Measurements from ENCODE around the gene MACROD2.
A peak's percentile ranks its signal among the peaks of the same experiment; 100 is the strongest.

Gene MACROD2

DNA sequence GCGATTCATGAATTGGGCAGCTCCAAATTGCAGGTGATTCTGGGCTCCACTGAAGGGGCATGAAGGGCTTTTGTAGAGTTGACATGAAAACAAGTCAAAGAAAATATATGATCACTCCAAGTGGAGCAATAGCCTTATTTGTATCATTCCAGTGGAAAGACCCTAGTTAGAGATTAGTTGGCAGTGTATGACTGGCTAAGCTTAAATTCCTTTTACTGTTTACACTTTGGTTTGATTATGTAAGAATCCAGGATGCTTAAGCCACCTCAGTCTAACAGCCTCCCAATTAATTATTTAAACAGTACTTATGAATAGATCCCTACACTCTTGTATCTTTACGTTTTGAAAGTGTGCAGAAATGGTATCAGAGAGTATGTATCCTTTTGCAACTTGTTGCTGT, 1865.5 kb downstream of the MACROD2 start:
- no peak for DNase-seq

DNA sequence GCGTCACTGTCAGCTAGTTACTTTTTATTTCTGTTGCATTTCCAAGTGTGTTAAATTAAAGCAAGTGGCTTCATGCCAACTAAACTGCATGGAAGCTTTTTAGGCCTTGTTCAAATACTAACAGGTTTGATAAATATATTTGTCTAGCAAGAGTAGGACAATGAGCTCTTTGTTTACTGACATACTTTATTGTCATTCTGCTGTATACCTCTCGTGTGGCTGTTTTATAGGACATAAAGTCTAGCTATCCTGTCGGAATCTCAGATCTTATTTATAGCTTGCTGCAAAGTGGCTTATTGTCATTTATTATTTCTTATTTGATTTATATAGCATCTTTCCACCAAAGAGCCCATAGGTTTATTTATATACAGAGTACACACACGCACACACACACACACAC, 1866.9 kb downstream of the MACROD2 start:
- DNase-seq, result no peak

DNA sequence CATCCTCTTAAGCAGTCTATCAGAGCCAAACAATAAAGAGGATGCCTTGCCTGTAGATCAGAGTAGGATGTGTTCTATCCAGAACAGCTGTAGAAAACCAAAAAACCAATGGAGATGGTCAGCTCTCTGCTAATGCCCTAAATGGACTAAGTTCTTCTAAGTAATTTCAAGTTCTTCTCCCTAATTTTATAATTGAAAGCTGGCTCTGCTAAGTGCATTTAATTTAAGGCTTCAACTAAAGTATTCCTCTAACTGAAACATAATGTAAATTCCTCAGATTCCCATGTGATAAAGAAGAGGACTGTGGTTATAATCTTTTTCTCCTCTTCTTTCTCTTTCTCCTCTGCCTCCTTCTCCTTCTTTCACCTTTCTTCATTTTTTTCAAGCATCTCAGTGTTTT, 1868.4 kb downstream of the MACROD2 start:
- DNase-seq, result no peak

DNA sequence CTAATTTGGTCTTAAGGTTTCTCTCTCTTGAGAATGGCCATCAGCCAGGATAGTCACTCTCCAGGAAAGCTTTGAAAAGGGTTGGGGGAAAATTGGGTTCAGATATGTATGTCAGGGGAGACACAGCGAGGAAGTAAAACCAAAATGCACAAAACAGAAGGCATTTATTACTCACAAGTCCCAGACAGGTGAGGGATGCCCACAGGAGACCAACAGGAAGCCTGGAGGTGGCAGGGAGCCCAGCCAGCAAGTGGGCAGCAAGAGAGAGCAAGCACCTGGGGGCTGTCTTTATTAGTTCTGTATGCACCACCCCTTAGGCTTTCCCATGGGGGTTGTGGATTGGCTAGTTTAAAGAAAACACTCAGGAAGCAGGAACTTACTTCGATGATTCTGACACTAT, 1870.2 kb downstream of the MACROD2 start:
- no peak for DNase-seq

DNA sequence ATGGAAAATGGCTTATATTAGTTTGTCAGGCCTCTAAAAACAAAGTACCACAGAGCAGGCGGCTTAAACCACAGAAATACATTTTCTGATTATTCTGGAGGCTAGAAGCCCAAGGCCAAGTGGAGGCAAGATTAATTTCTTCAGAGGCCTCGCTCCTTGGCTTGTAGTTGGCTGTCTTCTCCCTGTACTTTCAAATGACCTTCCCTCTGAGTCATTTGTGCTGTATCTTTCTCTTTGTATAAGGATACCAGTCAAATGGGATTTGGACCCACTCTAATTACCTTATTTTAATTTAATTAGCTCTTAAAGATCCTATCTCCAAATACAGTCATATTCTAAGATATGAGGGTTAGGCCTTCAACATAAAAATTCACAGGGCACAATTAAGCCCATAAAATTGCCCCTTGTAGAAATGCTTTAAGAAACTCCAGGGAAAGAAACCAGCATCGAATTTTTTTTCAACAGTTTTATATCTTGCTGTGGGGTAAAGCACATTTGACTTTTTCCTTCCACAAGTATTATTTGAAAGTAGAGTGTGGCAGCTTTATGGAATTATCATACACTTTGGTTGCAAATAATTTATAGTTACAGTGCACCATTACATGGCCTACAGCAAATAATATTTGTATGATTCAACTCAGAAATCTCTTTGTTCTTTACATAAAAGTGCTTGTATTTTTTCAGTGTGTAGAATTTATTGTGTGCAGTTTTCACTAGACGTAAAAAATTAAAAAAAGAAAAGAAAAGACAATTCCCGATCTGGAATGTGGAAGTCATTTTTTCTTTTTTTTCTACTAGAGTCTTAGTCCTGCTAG, 1871.8 kb downstream of the MACROD2 start:
- no peak for DNase-seq

DNA sequence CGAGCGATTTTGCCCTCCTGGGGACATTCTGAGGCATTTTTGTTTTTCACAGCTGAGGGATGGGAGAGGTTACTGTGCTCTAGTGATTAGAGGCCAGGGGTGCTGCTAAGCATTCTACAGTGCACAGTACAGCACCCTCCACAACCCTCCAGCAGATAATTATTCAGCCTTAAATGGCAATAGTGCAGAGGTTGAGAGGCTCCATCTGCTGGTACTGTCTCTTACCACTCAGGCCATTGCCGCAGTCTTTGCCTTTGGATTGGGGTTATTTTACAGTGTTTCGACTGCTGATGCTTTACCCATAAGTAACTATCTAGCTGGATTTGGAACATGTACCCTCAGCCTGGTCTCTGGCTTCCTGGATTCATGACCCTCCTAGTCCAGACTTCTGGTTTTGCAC, 1872.6 kb downstream of the MACROD2 start:
- DNase-seq, result no peak

DNA sequence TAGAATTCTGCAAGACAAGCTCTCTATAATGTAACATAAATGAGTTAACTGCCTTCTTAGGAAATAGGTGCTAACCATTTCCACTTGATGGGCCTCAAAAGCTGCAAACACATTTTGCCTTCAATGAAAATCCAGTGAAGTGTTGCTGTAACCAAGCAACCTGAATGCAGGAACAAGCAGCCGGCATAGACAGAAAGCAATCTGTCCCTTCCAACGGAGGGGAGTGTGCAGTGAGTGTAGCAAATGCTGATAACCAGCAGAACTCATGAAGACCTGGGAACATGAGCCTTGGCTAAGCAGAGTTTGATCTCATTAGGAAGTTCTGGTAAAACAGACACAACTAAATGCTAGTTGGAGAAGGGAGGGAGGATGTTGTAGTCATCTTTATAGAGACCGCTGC, 1880.1 kb downstream of the MACROD2 start:
- no peak for DNase-seq

DNA sequence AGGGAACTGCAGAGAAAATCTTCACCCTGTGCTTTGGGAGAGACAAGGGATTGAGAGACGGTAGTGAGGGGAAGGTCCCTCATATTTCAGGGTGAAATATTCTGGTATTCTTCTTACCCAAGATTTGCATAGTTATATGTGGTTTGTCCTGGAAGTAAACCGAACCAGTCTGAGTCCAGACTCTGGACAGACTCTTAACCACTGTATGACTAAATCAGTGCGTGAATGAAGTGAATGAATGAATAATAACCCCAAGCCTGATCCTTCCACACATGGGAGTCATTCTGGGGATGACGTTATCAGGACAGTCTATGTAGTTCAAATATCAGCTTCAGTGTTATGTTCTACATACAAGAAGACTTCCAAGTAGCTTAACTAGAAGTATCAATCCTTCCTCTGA, 1887.2 kb downstream of the MACROD2 start:
- DNase-seq, result peak; percentile 49

DNA sequence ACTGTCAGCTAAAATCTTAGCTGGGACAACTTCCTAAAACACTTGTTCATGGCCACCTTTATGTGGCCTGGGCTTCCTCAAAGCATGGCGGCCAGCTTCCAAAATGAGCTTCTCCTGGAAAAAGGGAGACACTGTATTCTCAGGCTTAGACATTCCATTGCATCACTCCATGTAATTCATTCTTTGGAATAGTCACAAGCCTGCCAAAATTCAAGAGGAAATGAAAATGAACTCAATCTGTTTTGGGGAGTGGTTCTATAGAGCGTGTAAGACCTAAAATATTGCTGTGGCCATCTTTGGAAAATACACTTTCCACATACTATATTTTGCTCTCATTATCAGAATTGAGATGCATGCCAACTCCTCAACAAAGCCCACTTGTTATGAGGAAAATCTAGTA, 1890.9 kb downstream of the MACROD2 start:
- no peak for DNase-seq

DNA sequence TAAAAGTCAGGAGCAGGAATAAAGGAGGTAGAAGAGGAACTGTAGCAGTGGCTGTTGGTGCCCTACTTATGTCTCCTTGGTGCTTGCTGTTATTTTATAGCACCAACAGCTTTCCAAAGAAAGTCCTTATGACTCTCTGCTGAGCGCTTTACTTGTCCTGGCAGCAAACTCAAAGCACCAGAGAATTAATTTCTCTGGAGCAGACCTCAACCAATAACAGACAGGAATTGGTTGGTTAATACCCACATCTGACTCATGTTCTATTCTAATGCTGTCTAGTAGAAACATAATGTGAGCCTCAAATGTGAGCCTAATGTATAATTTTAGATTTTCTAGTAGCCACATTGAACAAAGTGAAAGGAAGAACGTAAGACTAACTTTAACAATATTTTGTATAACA, 1892.1 kb downstream of the MACROD2 start:
- DNase-seq, result no peak

DNA sequence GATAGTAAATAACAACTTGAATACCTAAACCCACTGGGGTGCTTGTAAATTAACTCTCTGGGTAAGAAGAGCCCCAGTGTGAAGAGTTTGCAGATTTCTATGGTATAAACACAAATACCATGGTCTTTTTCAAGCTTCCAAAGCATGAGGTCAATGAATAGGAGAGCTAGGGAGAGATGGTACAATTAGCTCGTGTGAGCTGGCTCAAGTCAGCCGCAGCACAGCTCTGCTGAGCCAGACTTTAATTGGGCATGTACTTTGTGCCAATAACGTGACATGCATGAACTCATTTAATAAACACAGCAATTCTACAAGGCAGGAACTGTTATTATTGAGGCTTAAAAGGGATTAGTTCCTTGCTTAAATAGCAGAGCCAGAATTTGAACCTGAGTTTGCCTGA, 1893.7 kb downstream of the MACROD2 start:
- DNase-seq, result no peak

DNA sequence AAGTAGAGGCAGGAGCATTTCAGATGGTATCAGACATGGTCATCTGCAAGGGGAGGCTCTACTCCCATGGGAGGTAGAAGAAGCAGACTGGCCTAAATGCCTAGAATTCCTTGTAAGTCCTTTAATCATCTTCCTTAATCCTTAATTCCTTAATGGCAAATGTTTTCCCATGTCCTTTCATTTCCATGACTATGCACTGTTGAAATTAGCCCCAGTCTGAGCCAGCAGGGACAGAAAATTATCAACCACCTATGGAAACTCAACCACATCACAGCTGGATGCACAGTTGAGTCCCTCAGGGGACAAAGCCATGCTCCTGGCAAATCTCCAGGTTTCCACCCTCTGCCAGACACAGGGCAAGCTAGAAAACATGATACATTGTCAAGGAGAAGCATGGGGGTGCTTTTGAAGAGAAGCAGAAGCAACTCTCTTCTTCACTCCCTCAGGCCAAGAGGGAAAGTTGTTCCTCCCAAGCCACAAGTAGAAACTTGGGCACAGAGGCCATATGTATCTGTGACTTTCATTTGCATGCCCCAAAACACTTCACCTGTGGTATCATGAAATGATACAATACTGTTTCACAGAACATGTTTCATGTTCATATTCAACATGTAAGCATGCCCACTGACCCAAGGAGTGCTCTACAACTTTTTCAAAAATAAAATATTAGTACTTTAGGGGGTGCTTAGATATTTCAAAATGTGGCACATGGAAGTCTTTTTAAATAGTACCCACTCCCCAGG, 1894.4 kb downstream of the MACROD2 start:
- DNase-seq, result no peak

DNA sequence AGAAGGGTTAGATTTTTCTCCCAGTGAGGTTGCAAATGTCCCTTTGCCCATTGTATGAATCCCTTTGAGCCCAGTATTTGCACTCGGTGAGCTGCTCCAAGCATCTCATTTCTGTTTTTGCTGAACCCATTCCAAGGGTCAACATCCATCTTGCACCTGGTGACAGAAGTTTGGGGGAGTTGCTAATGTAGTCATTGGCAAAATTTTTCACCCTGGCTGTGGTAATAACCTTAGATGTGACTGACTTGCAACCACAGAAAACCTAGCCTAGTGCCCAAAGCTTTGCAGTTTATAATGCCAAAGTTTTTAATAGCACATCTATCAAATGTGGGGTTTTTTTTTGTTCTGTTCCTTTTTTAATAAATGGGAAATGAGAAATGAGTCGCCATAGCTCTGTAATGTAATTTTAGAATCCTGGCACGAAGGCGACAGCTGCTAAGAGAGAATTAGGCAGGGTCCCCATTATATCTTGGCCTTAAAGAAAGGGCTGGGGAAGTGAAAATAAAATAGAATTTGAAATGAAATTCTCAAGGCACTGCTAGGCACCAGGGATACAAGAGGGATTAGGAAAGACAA, 1895.2 kb downstream of the MACROD2 start:
- no peak for DNase-seq

DNA sequence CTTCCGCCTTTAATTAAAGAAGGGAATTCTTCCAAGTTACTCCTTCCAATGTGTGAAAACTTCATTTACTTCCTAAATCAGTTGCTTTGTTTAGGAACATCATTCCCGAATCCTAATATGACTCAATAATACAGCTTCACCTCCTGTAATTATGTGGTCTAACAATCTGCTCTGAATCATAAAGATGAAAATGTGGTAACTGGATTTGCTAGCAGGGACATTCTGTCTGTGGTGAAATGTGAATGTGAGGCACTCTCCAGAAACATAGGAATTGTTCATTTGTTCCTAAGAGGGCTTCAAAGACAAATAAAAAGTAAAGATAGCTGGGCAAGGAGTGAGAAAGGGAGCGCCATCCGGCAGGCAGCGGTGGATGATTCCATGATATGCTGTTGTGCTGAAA, 1899.8 kb downstream of the MACROD2 start:
- peak; percentile 54 for DNase-seq

DNA sequence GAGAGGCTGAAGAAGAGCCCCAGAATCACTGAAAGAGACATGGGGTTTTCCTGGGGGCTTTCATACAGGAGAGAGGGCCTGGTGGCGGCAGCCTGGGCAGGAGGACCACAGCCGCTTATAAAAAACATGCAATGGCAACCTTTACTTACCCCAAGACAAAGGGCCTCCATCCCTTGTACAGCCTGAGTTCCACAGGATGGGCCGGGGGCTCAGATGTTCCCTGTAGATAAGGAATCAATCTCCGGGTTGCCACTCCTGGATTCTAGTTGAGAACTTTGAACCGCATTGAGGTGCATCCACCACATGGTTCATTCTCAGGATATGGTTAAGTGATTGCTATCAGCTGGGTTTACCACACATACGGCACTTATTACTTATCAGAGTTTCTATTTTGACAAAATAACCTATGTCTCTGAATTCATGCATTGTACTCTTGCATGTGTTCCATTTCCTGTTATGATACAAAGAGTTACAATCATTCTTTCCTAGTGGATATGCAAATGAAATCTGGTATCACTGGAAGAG, 1900.3 kb downstream of the MACROD2 start:
- no peak for DNase-seq

DNA sequence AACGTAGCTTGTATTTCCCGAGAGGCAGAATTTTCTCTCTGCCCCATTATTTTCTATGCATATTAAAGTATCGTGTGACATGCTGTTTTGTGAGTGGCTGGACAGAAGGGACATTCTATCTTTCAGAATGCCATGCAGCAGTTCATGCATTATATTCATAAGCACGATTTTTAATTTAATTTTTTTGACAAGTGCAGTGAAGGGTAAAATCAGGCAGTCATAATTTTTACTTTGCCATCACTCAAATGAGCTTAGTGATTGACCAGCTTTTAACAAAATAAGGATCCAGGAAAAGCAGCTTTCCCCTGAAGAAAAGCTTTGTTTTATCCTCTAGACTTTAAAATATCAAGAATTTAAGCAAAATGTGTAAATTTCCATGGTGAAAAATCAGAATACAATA, 1904.7 kb downstream of the MACROD2 start:
- DNase-seq, result no peak

DNA sequence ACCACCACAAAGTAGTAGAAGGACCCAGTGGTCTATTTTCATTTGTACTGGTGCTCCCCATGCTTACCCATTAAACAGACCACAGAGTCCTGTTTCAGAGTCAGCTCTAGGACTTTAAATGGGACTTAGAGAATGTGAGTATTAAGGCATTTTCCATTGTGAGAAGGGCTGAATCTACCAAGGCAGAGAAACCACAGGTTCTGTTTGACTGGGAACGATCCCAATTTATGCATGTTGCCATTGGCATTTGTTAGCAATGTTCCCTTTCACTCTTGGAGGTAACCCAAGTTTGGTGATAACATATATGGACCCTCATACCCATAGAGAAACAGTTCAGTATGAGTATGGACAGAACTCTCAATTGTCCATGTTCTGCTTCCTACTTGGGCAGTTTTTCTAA, 1905.1 kb downstream of the MACROD2 start:
- peak; percentile 21 for DNase-seq

DNA sequence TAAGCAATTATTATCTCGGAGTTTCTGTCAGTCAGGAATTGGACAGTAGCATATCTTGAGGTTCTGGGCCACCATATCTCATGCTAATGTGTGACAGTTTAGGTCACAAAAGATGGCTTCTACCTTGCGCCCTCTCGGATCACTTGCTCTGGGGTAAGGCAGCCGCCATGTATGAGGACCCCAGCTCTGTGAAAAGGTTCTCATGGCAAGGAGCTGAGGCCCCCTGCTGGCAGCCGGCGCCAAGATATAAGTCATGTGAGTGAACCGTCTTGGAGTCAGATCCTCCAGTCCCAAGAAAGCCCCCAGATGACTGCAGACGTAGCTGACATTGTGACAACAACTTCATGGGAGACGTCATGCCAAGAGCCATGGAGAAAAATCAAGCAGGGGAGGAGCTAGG, 1907.2 kb downstream of the MACROD2 start:
- DNase-seq, result no peak

DNA sequence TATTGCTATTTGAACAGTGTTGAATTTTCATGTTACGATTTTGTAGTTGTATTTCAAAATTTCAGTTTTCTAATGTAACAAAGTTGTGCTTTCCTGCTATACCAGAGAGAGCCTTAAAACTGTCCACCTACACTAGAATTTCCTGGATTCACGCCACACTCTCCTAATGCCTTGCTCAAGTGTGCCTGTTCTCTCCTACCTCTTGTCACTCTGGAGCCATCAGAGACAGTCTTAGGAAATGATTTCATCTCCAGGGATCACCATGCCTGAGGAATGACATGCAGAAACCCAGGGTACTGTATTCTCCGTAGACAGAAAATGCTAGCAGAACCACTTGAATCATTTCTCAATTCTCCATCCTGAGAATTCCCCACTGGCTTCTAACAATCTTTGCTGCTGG, 1910.3 kb downstream of the MACROD2 start:
- no peak for DNase-seq

DNA sequence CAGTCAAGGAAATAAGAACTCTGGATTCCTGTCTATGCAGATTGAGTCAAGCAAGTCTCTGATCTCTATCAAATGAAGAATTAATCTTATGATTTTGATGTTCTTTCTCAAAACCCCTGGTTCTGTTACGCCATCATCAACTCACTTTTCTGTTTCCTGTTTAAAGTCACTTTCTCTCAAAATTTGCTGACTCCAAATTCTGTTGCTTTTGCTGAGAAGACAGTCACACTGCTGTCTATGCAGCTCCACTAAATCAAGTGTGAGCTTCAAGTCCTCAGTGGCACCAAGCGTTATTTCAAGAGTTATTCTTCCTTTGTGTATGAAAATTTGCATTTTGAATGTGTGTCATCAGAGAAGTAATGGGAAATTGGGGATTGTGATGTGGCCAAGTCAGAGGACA, 1914.7 kb downstream of the MACROD2 start:
- no peak for DNase-seq

DNA sequence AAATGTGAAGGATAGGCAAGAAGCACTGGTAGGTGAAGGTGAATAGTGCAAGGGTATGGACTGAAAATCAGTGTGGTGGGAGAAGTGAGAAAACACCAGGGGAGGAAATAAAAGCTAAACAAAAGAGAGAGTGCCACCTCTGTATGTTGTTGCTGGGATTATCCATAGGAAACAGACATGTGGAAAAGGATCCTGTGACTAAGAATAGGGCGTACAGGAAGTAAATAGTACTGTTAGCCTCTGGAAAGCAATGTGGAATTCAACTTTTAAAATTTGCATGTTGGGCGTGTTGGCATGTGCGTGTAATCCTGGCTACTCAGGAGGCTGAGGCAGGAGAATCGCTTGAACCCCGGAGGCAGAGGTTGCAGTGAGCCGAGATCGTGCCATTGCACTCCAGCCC, 1916.3 kb downstream of the MACROD2 start:
- no peak for DNase-seq

DNA sequence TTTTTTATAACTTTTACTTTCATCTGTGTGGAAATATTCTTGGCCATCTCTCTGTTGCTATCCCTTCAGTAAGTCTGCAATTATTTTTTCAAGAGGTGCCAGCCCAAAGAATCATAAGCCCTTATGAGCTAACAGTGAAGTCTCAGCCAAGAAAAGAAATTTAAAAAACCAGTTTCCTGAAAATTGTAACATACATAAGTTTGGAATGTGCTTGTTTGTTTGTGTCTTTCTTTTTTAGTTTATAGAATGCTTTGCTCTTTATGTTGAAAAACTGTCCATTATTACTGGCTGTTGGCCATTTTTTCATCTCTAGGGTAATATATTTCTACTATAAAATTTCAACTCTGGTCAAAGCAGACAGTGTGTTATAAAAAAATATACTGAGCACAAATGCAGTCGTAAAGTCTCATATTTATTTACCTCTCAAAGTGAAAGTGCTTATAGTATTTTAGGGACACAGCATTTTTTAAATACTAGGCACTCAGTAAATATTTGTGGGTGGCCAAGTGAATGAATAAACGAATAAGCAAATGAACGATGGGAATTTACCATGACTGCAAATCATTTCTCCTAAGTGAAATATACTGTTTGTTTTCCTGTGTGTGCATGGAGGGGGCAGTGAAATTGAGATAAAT, 1918.2 kb downstream of the MACROD2 start:
- no peak for DNase-seq

DNA sequence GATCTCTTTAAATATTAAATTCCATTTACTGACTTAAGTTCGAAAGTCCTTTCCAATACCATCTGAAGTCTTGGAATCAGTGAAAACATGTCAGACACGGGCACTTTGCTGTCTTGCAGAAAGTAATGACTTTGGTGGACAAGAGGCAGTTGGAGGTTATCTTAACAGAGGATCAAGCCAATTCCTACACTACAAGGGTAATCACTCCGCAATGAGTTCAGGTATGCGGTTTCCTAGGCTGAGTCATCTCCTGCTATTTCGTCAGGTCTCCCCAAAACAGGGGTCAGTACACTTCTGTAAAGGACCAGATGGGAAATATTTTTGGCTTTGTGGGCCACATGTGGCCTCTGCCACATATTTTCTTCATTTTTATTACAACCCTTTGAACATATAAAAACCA, 1921.3 kb downstream of the MACROD2 start:
- DNase-seq, result peak; percentile 8

DNA sequence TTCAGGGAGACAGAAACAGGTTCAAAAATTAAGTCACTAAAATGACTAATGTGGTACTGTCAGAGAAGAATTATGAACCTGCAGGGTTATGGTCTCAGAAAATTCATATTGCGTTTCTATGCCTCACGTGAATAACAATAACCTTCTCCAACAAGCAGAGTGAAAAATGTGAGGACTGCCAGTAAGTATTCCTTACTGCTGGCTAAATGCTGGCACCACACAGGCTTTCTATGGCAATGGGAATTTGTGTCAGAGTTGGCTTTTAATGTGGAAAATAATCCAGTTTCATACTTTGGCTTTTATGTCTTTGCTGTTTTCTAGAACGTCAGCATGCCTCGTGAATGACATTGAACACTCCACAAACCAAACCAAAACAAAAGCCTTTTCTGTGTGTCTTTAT, 1922.0 kb downstream of the MACROD2 start:
- no peak for DNase-seq
